GM21528 (cell line): ENCODE results near the gene KIAA0825.
"Not testable (repeated sequence)": the region's sequence is repeated elsewhere in the genome, so short reads cannot be mapped to it uniquely, and the experiment has no call there.

Experiments used
- ATAC-seq: cut with Tn5 transposase; IDR thresholded peaks from one replicate; pipeline ENCODE4 v1.9.1; 2021; ENCODE audit warnings: mild to moderate bottlenecking, moderate library complexity; ENCODE audit not compliant: unreplicated experiment, low FRiP score

The KIAA0825 gene

DNA sequence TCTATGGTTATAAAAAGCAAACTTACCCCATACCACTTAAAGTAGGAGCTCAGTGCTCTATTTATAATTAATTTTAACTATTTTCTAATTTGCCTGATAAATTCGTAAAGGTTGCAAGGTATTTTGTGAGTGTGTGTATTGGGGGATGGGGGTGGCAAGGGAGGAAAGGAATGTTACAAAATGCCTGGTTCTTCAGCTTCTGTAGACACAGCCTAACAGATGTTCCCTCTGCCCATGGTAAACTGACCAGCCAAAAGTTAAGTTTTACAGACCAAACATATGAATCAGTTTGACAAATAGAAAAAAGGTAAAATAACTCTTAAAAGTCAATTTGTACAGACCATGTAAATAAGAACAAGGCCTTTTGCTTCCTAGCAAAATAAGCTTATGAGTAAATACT lies 232.6 kb downstream of the KIAA0825 start:
- no peak for ATAC-seq

DNA sequence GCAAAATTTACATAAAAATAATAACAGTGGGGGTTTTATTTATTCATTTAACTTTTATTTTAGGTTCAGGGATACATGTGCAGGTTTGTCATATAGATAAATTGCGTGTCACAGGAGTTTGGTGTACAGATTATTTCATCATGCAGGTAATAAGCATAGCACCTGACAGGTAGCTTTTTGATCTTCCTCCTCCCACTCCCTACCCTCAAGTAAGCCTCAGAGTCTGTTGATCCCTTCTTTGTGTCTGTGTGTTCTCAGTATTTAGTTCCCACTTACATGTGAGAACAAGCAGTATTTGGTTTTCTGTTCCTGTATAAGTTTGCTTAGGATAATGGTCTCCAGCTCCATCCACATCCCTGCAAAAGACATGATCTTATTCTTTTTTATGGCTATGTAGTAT lies 240.3 kb downstream of the KIAA0825 start:
- no peak for ATAC-seq

DNA sequence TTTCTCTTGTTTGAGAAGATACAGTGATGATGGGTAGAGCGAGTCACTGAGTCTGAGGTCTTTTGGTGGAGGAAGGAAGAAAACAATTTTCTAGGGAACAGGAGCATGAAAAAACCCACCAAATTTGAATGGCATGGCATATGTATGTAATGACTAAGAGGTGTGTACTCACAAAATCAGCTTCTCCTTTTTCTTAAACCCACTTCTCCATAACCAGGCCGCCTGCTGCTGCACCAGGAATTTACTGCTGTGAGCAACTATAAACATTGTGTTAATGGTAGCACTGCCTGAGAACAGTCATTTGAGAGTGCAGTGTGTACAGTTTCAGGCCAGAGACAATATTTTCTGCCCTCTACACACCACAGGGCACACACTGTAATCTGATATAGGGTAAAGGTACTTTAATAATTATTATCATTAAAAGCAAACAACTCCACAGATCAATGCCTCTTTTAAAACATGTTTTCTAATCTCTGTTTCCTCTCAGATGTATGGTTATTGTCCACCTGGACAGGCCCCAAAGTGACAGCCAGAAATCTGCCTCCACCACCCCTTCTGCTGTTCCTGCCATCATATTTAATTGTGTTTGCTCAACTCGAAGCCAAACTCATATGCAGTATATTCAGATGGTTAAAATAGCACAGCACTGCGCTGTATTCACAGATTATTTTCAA lies 241.6 kb downstream of the KIAA0825 start:
- no peak for ATAC-seq

DNA sequence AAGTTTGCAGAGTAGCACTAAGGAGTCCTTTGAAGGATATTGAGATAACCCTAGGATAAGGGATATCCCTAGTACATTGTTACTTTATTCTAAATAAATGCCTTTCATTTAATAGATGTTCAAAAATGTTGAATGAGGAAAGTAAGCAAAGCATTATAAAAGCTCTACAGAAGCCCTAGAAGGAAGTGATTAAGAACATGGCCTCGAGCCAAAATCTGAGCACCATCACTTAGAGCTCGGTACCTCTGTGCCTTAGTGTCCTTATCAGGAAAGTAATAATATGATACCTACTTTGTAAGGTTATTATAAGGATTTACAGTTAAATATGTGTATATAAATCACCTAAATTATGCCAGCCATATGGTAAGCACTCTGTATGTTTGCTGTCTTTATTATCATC lies 242.6 kb downstream of the KIAA0825 start:
- no peak for ATAC-seq

DNA sequence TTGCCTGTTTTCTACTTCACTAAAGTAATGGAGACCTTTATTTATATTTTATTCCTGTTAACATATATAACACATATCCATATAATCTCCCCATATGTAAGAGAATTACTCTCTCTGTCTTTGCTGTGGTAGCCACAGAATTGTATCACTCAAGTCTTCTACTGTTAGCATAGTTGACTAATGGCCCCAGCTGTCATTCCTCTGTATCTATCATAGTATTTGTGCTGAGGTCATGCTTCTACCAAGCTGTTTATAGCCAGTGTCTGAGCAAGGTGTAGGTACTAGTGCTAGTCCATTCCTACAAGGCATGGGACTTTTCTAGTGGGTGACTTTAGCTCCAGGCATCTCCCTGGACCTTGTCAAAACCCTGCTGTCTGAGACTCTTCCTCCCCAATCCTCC lies 244.1 kb downstream of the KIAA0825 start:
- ATAC-seq, result no peak

DNA sequence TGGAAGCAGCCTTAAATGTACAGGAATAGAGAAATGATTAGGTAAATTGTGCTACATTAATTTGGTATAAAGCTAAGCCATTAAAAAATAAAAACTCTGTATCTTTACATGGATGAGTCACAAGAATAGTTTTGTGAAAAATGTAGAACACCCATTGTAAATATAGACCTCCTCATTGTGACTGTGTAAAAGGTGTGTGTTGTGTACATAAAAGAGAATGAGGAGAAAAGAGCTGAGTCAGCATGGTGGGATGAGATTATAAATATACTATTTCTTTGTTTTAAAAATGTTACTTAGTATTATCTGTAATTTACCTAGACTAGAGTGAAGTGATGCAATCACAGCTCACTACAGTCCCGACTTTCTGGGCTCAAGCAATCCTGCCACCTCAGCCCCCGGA lies 250.5 kb downstream of the KIAA0825 start:
- no peak for ATAC-seq

DNA sequence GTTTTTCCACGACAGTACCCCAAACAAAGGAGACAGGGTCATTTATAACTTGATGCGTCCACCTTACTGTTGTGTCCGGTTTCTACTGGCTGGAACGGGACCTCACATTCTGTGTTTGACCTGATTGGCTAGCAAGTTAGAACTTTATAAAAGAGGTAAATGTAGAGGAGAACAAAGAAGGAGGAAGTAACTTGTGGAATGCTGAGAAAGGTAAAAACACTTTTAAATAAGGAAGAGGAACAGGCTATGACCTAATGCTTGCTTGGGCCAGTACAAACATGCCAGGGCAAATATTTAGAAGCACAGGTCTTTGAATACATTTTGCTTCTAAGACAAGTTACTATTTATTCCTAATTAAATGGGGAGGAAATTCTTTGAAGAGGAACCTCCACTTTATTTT lies 251.6 kb downstream of the KIAA0825 start:
- no peak for ATAC-seq

DNA sequence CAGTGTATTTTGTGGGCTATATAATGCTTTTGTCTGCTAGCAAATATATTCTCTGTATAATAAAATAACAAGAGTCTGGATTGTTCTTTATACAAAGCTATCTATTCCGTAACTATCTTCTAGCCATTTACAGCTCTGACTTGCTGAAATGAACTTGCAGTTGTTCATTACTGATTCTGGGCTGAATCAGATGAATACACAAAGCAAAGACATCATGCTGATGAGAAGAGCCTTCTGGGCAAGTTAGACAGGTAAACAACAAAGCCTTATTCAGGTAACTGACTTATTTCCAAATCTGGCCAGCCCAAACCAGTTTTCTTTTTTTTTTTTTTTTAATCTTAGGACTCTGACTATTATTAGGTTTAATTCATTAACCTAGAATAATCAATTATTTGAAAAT lies 255.5 kb downstream of the KIAA0825 start:
- ATAC-seq, result no peak

DNA sequence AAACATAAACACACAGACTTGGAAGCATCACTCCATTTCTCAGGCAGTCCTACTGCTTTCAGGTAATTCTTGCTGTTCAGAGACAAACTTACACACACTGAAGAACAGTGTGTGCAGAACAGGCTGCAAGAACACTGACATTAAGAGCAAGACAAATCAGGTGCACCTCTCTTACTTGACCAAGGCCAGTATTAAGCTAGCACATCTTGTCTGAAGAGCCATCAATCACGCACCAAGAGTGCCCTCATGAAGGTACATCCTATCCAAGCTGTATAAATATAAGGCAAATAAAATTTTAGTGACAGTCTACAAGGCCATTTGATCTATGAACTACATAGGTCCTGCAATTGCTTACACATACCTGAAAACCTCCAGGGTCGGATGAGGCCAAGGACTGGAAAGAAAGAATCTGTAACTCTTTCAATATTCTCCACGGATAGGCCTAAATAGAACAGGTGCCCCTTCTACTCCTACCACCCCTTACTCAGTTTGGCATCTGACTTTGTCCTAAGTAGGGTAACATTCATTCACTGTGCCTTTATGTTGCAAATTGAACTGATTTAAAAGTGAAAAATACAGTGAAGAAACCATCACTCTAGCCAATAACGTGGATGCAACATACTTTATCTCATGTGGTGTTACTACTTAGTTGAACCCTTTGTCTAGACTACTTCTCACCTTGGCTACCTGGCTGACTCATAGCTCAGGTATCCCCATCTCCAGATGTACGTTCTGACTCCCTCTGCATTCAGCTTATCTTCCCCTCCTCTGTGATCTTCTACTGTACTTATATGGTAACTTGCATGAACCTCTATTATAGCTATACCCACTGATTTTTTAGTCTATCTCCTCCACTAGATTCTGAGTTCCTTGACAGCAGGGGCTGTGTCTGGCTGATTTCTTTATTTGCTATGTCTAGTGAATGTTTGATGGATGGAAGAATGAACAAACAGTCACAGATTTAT lies 256.3 kb downstream of the KIAA0825 start:
- no peak for ATAC-seq

DNA sequence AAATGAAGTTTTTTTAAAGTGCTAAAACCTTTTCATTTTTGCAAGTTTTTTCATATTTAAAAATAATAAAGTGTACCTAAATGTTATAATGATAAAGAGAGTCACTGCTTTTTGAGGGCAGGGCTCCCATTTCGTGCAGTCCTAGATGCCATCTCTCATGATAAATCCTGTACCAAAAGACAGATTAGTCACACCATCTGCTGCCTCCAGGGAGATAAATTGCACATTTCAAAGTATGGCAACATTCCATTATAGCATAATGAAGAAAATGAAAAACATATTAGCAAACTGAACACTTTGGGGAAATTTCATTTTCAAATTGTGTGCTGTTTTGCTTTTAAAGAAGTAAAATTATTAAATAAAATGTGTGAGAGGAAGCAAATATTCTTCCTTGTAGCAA lies 257.2 kb downstream of the KIAA0825 start:
- ATAC-seq, result no peak

DNA sequence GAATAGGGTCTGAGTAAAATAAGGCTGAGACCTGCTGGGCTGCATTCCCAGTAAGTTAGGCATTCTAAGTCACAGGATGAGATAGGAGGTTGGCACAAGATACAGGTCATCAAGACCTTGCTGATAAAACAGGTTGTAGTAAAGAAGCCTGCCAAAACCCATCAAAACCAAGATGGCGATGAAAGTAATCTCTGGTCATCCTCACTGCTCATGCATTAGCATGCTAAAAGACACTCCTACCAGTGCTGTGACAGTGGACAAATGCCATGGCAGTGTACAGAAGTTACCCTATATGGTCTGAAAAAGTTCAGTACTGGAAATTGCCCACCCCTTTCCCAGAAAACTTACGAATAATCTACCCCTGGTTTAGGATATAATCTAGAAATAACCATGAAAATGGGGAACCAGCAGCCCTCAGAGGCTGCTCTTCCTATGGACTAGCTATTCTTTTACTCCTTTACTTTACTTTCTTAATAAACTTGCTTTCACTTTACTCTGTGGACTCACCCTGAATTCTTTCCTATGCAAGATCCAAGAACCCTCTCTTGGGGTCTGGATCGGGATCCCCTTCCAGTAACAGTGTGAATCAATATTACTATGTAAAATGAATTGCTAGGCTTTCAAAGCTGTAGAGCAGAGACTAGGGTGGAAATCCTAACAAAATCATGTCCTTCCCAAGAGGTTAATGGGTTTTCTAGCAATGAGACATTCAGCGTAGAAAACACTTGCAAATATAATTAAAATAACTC lies 257.8 kb downstream of the KIAA0825 start:
- ATAC-seq, result no peak

DNA sequence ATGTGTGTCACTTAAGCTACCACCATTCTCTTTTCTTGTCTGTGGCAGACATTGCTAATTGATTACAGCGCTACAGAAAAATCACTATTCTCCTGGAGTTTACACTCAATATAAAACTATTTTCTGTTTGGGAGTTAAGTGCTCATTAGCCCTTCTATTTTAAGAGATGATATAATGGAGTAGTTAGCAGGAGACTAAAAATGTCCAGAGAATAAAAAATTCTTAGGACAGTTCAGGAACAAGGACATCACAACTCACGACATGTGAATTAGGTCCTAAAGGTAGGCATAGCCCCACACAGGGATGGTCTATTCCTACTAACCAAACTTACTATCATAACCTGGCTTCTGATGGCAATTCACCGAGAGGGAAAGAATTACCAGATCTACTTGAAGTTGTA lies 258.5 kb downstream of the KIAA0825 start:
- no peak for ATAC-seq

DNA sequence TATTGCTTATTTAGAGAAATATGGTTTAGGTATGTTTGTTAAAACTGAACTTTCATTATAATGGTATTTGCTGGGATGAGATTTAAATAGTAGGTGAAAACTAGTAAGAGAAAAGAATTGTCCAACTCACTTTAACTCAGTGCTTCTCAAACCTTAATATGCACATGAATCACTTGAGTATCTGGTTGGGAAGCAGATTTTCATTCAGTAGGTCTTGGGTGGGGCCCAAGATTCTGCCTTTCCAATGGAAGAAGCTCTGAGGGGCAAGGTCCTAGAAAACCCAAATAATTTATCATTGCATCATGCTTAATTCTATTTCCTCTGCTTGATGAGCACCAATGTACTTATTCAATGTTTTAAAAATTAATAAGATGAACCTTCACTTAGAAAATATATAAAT lies 262.6 kb downstream of the KIAA0825 start:
- no peak for ATAC-seq

DNA sequence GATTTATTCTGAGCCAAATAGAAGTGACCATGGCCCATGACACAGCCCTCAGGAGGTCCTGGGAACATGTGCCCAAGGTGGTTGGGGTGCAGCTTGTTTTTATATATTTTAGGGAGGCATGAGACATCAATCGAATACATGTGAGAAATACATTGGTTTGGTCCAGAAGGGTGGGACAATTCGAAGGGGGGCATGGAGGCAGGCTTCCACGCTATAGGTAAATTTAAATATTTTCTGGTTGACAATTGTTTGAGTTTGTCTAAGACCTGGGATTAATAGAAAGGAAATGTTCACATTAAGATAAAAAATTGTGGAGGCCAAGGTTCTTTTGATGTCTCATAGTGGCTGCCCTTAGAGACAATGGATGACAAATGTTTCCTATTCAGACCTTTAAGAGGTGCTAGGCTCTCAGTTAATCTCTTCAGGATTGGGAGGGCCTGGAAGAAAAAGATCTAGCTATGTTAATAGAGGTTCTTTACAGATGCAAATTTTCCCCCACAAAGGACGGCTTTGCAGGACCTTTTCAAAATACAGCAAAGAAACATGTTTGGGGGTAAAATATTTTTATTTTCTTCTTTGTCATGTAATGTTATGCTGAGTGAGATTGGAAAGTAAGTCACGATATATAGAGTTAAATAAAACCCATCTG lies 263.4 kb downstream of the KIAA0825 start:
- not testable (repeated sequence) for ATAC-seq

DNA sequence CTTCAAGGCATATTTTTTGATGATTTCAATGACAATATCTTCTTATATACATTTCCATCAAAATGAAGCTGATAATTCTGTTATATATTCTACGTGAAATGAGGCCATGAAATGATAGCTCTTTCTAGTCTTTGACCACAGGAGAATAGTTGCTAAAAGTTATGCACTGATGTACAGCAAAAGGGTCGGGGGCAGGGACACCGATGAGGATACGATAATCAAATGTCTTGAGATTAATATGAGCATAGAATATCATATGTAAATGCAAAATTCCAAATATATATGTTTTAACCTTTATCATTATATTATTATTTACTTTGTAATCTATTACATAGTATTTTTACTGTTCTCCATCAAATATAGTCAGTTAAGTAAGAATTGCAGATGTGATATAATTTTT lies 264.8 kb downstream of the KIAA0825 start:
- no peak for ATAC-seq

DNA sequence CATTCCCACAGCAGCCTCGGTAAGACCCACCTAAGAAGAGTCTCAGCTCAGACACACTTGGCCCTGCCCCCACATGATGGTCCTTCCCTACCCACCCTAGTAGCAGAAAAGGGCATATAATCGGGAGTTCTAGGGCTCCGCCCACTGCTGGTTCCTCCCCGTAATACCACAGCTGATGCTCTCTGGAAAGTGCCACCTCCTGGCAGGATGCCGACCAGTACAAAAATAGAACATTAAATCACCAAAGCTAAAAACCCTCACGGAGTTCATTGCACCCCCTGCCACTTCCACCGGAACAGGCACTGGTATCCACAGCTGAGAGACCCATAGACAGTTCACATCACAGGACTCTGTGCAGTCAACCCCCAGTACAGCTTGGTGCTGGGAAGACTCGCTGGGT lies 271.3 kb downstream of the KIAA0825 start:
- ATAC-seq, result no peak

DNA sequence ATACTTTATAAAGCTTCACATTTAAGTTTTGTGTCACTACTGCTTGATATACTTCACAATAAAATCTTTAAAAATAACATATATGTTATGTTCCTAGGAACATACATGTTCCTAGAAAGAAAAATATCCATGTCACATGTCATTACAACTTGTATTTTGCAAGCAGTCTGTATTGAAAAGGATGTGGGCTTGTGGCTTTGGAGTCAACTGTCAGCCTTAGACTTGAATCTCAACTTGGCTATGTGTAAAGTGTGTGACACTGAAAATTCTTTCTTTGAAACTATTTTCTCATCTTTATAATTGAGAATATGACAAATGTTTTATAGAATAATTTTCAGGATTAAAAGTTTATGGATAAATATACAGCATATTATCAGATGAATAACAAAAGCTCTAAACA lies 273.1 kb downstream of the KIAA0825 start:
- no peak for ATAC-seq

DNA sequence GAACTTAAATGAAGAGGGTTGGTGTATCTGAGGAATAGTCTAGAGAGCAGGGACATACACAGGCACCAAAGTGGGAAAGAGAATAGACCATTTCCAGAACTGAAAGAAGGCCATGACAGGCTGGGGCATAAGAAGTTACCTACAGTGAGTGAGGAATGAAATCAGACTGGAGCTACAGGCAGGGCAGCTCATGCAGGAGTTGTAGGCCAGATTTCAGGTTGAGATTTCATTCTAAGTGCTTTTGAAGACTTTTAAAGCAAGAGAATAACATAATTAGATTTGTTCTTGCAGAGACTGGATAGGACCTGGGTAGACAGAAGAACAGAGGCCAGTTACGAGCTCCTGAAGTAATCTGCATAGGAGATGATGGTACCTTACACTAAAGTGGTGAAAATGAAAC lies 280.8 kb downstream of the KIAA0825 start:
- no peak for ATAC-seq

DNA sequence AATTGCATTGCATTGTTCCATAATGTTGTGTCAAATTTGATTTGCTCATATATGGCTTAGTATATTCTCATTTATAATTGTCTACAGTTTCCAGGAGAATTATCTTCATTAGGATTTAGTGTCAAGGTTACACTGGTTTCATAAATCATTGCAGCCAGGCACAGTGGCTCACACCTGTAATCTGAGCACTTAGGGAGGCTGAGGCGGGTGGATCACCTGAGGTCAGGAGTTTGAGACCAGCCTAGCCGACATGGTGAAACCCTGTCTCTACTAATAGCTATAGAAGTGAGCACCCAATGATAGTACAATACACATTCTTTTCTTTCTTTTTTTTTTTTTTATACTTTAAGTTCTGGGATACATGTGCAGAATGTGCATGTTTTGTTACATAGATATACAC lies 282.5 kb downstream of the KIAA0825 start:
- no peak for ATAC-seq

DNA sequence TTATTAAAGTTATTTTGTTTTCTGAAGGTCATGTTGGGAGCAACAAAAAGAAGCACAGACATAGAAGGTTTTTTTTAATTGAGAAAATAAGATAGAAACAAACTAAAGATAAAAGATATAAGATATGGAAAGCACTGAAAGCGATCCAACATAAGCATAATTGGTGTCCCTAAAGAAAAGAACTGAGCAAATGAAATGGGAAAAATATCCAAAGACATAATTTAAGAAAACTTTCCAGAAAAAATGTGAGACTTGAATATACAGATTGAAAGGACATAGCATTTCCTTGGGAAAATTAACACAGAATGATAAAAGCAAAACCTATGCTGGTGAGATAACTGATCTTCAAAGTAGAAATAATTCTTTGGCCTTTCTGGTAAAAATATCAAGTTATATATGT lies 289.3 kb downstream of the KIAA0825 start:
- no peak for ATAC-seq

DNA sequence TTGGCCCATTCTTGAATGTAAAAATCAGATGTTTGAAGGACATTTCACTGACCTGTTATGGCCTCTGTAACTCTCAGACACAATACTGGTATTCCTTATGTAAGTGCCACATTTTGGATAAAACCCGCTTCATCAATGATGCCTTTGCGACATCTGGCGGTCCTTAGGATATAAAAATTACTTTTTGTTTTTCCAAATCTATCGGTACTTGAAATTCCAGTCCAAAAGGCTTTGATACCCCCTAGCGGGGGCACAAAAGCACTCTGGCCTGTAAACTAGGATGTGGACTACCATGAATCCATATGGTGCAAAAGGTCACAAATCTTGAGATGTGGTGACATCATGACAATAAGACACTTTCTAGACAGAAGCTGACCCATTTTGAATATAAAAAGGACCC lies 291.8 kb downstream of the KIAA0825 start:
- ATAC-seq, result no peak
